Endothelial cell of umbilical vein (primary cell): ENCODE measurements around the gene PTPRF. TPM values are rescaled to one million over a fixed set of nuclear protein-coding genes. Genes with fewer than 3 reads are reported as not detected.

Experiments
- BruUV-seq: library from RNA; stranded (reverse); fragments of 400-500 nt; replicated peaks from 2 replicates; lab custom pipeline; 2021; lab: Mats Ljungman, UMichigan
- CTCF ChIA-PET: fragments of 300-600, 350-600 bp; sonication (Branson Sonifier 250); formaldehyde crosslinking; loops from one replicate; lab custom pipeline; 2021; ENCODE audit warnings: antibody characterized with exemption, inconsistent platforms; lab: Charles Lee
- POLR2A ChIA-PET: fragments of 300-600, 350-600 bp; sonication (Branson Sonifier 250); formaldehyde crosslinking; loops from one replicate; lab custom pipeline; 2021; ENCODE audit warnings: antibody characterized with exemption, inconsistent platforms; lab: Charles Lee
- DNase-seq: peaks from one replicate; pipeline ENCODE4 v3.0.0-alpha.2; 2011; ENCODE audit warnings: low read depth, low spot score
- FAIRE-seq: peaks from 2 replicates; lab custom pipeline; 2011; peaks lifted over from hg19 to GRCh38; lab: Jason Lieb, UNC
- H2AFZ ChIP-seq: 2 replicates; pipeline ENCODE4 v1.6.0; 2012; ENCODE audit warnings: low read depth, low read length, control low read depth, inconsistent platforms
- H3K27ac ChIP-seq: 2 replicates; pipeline ENCODE4 v1.5.1; 2011; ENCODE audit warnings: low read depth, mild to moderate bottlenecking, control low read depth, low read length, moderate library complexity; ENCODE audit not compliant: insufficient read depth
- H3K27me3 ChIP-seq, 2 experiments: 2 replicates each; pipeline versions ENCODE4 v1.6.0 to v1.6.1; 2011; ENCODE audit warnings: low read length in 2 of 2, mixed read lengths in 1 of 2; ENCODE audit not compliant: control insufficient read depth in 2 of 2, insufficient read depth in 2 of 2
- H3K36me3 ChIP-seq, 2 experiments: 2 replicates in 1 of 2; 3 replicates in 1 of 2; pipeline ENCODE4 v1.5.1; 2011; ENCODE audit warnings: low read length in 2 of 2, mild to moderate bottlenecking in 1 of 2, moderate library complexity in 1 of 2; ENCODE audit not compliant: control insufficient read depth in 2 of 2, insufficient read depth in 2 of 2; ENCODE audit errors: extremely low read depth in 1 of 2
- H3K4me1 ChIP-seq: 3 replicates; pipeline ENCODE4 v1.5.1; 2011; ENCODE audit warnings: mild to moderate bottlenecking, low read length; ENCODE audit not compliant: control insufficient read depth, insufficient read depth; ENCODE audit errors: extremely low read depth
- H3K4me2 ChIP-seq: 2 replicates; pipeline ENCODE4 v1.6.1; 2011; ENCODE audit warnings: low read length, control low read depth, mixed read lengths; ENCODE audit not compliant: insufficient read depth
- H3K4me3 ChIP-seq, 3 experiments: fragments of 200-600 bp in 1 of 3; sonication (generic), shearing (Covaris generic) in 1 of 3; replicated peaks in 1 of 3; 2 replicates each; pipeline ENCODE4 v1.5.1; 2011 to 2016; ENCODE audit warnings: control low read depth in 3 of 3, low read length in 3 of 3, mild to moderate bottlenecking in 2 of 3, inconsistent platforms in 1 of 3, low read depth in 1 of 3, moderate library complexity in 1 of 3; ENCODE audit not compliant: insufficient read depth in 1 of 3
- H3K79me2 ChIP-seq: 2 replicates; pipeline ENCODE4 v1.6.0; 2012; ENCODE audit warnings: low read length, inconsistent platforms; ENCODE audit not compliant: control insufficient read depth, insufficient read depth
- H3K9ac ChIP-seq: replicated peaks from 2 replicates; pipeline ENCODE3; 2011; ENCODE audit warnings: low read length, control low read depth; ENCODE audit not compliant: insufficient read depth; ENCODE audit errors: extremely low read depth
- H3K9me1 ChIP-seq: replicated peaks from 3 replicates; pipeline ENCODE4 v1.6.0; 2011; ENCODE audit warnings: mild to moderate bottlenecking, low read length; ENCODE audit not compliant: control insufficient read depth, insufficient read depth; ENCODE audit errors: extremely low read depth
- H3K9me3 ChIP-seq: replicated peaks from 2 replicates; pipeline ENCODE4 v1.5.1; 2012; ENCODE audit warnings: low read length, inconsistent platforms; ENCODE audit not compliant: control insufficient read depth, insufficient read depth
- H4K20me1 ChIP-seq: replicated peaks from 2 replicates; pipeline ENCODE3; 2011; ENCODE audit warnings: mild to moderate bottlenecking, low read length; ENCODE audit not compliant: control insufficient read depth, insufficient read depth; ENCODE audit errors: extremely low read depth
- FOS ChIP-seq: IDR thresholded peaks from 2 replicates; pipeline ENCODE4 v1.6.1; 2011; ENCODE audit warnings: mild to moderate bottlenecking, low read length, moderate library complexity, borderline replicate concordance; ENCODE audit not compliant: insufficient read depth
- JUN ChIP-seq: IDR thresholded peaks from 2 replicates; pipeline ENCODE4 v1.6.1; 2011; ENCODE audit warnings: borderline replicate concordance, low read depth; ENCODE audit not compliant: insufficient read length, insufficient read depth
- dilution Hi-C: fragments of 300-500 bp; cut with MboI; formaldehyde crosslinking; loops from one replicate; pipeline ENCODE4 v1.15.0; 2019; ENCODE audit warnings: low sequenced_read_pairs; ENCODE audit not compliant: extremely low pct_ligation_motif_present
- intact Hi-C: fragments of 100-400 bp; cut with micrococcal nuclease; formaldehyde crosslinking; loops from one replicate; pipeline ENCODE4 v1.10.0; 2022
- polyA plus RNA-seq, 4 experiments: library from polyadenylated mRNA; depleted of rRNA in 3 of 4; stranded (reverse) in 3 of 4; unstranded in 1 of 4; fragments of >200 nt; gene quantifications; 2 replicates each; pipeline versions ENCODE4 v1.2.1 to v1.2.3, GENCODE V29; 2011 to 2012; ENCODE audit warnings: missing spikeins in 1 of 4
- total RNA-seq: library from RNA; stranded (reverse); gene quantifications from 2 replicates; pipeline ENCODE4 v1.2.3, GENCODE V29; 2021
- TF ChIP-seq, protein P1 (sequence below): IDR thresholded peaks from 2 replicates; pipeline ENCODE4 v1.6.1; 2011; ENCODE audit not compliant: insufficient read depth, insufficient read length
- TF ChIP-seq, protein P2 (sequence below), 2 donors: IDR thresholded peaks; 1 replicate in 1 of 2; 2 replicates in 1 of 2; pipeline ENCODE4 v1.5.1; 2011; ENCODE audit warnings: low read length in 2 of 2, mild to moderate bottlenecking in 2 of 2, moderate library complexity in 2 of 2, control low read depth in 1 of 2, inconsistent platforms in 1 of 2, low read depth in 1 of 2; ENCODE audit not compliant: insufficient read depth in 1 of 2; ENCODE audit errors: extremely low read depth in 1 of 2

PTPRF gene
- total and polyA plus RNA-seq, 2 donors (not counting 3 experiments of a cell fraction or from before 2014, with no cell fraction given): 217 to 338 TPM

DNA sequence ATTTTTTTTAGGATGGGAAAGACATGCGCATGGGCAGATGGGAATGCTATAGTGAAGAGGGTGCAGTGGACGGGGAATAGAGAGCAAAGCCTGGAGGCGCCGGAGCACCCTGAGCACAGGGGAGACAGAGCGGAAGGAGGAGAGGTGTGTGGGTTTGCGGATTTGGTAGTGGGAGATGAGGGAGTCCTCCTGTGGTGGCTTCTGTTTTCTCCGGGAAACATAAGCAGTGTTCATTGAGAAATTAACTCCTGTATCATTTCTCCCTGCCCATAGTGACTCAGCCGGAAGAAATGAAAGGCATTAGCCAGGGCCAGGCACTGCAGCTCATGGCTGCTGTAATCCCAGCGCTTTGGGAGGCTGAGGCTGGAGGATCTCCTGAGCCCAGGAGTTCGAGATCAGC, 4.7 kb upstream of the PTPRF start:
- Histone ChIP-seq H3K4me1 (peaks cover 11% of the 10 kb centered on the region), H3K9me1 (no peaks in the 10 kb centered on the region), H3K9me3 (no peaks in the 10 kb centered on the region), H3K4me2 (no peak overlapping the region), H3K36me3 (no peaks in the 10 kb centered on the region), H3K27ac (no peak overlapping the region), H2AFZ (no peak overlapping the region), H3K27me3 (no peaks in the 10 kb centered on the region), H3K4me3 (no peak overlapping the region), H3K79me2 (peaks cover 3% of the 10 kb centered on the region), H3K9ac (no peak overlapping the region), H4K20me1 (no peaks in the 10 kb centered on the region)
- CTCF ChIA-PET: interaction anchor here (1.4 kb wide), 1 partner anchor 13 kb away, joined by 3 read pairs; no protein-coding TSS in a partner anchor
- no peak for DNase-seq
- intact Hi-C loops (loop anchor here (5.0 kb wide), 2 partner anchors 181 to 521 kb away; partner anchors contain the start of gene ST3GAL3), dilution Hi-C loops (no loop called here)
- TF ChIP-seq, protein P1, sequence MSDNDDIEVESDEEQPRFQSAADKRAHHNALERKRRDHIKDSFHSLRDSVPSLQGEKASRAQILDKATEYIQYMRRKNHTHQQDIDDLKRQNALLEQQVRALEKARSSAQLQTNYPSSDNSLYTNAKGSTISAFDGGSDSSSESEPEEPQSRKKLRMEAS: no peak
- TF ChIP-seq, protein P2, sequence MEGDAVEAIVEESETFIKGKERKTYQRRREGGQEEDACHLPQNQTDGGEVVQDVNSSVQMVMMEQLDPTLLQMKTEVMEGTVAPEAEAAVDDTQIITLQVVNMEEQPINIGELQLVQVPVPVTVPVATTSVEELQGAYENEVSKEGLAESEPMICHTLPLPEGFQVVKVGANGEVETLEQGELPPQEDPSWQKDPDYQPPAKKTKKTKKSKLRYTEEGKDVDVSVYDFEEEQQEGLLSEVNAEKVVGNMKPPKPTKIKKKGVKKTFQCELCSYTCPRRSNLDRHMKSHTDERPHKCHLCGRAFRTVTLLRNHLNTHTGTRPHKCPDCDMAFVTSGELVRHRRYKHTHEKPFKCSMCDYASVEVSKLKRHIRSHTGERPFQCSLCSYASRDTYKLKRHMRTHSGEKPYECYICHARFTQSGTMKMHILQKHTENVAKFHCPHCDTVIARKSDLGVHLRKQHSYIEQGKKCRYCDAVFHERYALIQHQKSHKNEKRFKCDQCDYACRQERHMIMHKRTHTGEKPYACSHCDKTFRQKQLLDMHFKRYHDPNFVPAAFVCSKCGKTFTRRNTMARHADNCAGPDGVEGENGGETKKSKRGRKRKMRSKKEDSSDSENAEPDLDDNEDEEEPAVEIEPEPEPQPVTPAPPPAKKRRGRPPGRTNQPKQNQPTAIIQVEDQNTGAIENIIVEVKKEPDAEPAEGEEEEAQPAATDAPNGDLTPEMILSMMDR (IDR thresholded peaks at IDR 0.05; ENCODE audit: extremely low read depth in 1 of 2, insufficient read depth in 1 of 2, low read depth in 1 of 2, low read length in 2 of 2): no peak
- TF ChIP-seq FOS: no peak
- TF ChIP-seq JUN: no peak
- BruUV-seq: no TSS peak
- POLR2A ChIA-PET: no interaction called here
- FAIRE-seq: no peak
